Upper lobe of right lung (tissue), 1 donor: ENCODE data around the gene CDR2L. TPM values are rescaled to one million over a fixed set of nuclear protein-coding genes. Genes with fewer than 3 reads are reported as not detected.

Source experiments
- ATAC-seq: fragments of 200-7000 bp; cut with Tn5 transposase; one replicate; pipeline ENCODE4 v1.9.1; 2020; ENCODE audit warnings: mild to moderate bottlenecking, moderate library complexity
- DNase-seq: peaks from one replicate; pipeline ENCODE4 v3.0.0-alpha.2; 2020
- H3K27ac ChIP-seq: fragments of 200-600 bp; one replicate; pipeline ENCODE4 v1.8.0; 2022
- H3K27me3 ChIP-seq: fragments of 200-600 bp; one replicate; pipeline ENCODE4 v1.8.0; 2022; ENCODE audit warnings: mild to moderate bottlenecking
- H3K36me3 ChIP-seq: fragments of 200-600 bp; one replicate; pipeline ENCODE4 v1.8.0; 2022
- H3K4me1 ChIP-seq: fragments of 200-600 bp; one replicate; pipeline ENCODE4 v1.8.0; 2022
- H3K4me3 ChIP-seq: fragments of 200-600 bp; one replicate; pipeline ENCODE4 v1.8.0; 2022; ENCODE audit warnings: mild to moderate bottlenecking
- H3K9me3 ChIP-seq: fragments of 200-600 bp; one replicate; pipeline ENCODE4 v1.8.0; 2022
- CTCF ChIP-seq: fragments of 200-600 bp; IDR thresholded peaks from one replicate; pipeline ENCODE4 v1.8.0; 2022; ENCODE audit warnings: antibody characterized with exemption
- intact Hi-C: fragments of 100-400 bp; cut with DNase I; formaldehyde crosslinking; loops from one replicate; pipeline ENCODE4 v1.11.0; 2022
- total RNA-seq: library from RNA; stranded (reverse); fragmentation: NEBNext Ultra II Directional; extraction: Animal tissue kit (Norgen Biotek cat#: 25700); gene quantifications from one replicate; pipeline ENCODE4 v1.2.1, GENCODE V29; 2021
- donor health status: DM: no; HTN: yes; CAD: no; lungs with severe emphysema.

Gene CDR2L
- total RNA-seq, 1 donor from 2014 or later, result 21.8 TPM

- no peaks in the 10 kb centered on the region for H3K9me3 ChIP-seq
- TF ChIP-seq CTCF, result no peak
- no peak overlapping the region for H3K27ac ChIP-seq
- ATAC-seq (no peak), DNase-seq (no peak)
- peaks cover 6% of the 10 kb centered on the region for H3K36me3 ChIP-seq
- no peaks in the 10 kb centered on the region for H3K27me3 ChIP-seq
- H3K4me1 ChIP-seq, result peaks cover 1% of the 10 kb centered on the region
- H3K4me3 ChIP-seq, result no peak overlapping the region
- intact Hi-C loops, result no loop called here
Measured at GRCh38 chr17:75006653-75007052, 19.2 kb downstream of the CDR2L start.

GRCh38 chr17:75008373-75008772 is 20.9 kb downstream of the CDR2L start:
- ATAC-seq (no peak), DNase-seq (no peak)
- Histone ChIP-seq H3K4me1 (peaks cover 11% of the 10 kb centered on the region), H3K36me3 (no peaks in the 10 kb centered on the region), H3K27ac (no peak overlapping the region), H3K27me3 (no peaks in the 10 kb centered on the region), H3K4me3 (no peak overlapping the region), H3K9me3 (no peaks in the 10 kb centered on the region)
- intact Hi-C loops, result no loop called here
- no peak for TF ChIP-seq CTCF

- H3K4me3 ChIP-seq, result no peak overlapping the region
- H3K4me1 ChIP-seq, result peaks cover 16% of the 10 kb centered on the region
- no peaks in the 10 kb centered on the region for H3K36me3 ChIP-seq
- H3K27ac ChIP-seq, result no peak overlapping the region
- no peaks in the 10 kb centered on the region for H3K27me3 ChIP-seq
- intact Hi-C loops, result no loop called here
- no peak for DNase-seq
- TF ChIP-seq CTCF, result no peak
- H3K9me3 ChIP-seq, result no peaks in the 10 kb centered on the region
- no peak for ATAC-seq
Measured at GRCh38 chr17:75009139-75009724, 21.8 kb downstream of the CDR2L start.

GRCh38 chr17:75010683-75011400 is 23.4 kb downstream of the CDR2L start:
- H3K27me3 ChIP-seq, result no peaks in the 10 kb centered on the region
- H3K27ac ChIP-seq, result peak overlapping the region; percentile 90
- peaks cover 16% of the 10 kb centered on the region for H3K4me1 ChIP-seq
- ATAC-seq (no peak), DNase-seq (no peak)
- H3K4me3 ChIP-seq, result no peak overlapping the region
- intact Hi-C loops, result loop anchor here (10.0 kb wide), 1 partner anchor 46 kb away; no protein-coding TSS in a partner anchor
- no peaks in the 10 kb centered on the region for H3K9me3 ChIP-seq
- no peaks in the 10 kb centered on the region for H3K36me3 ChIP-seq
- TF ChIP-seq CTCF, result no peak

GRCh38 chr17:75011401-75012095 is 24.1 kb downstream of the CDR2L start:
- H3K4me3 ChIP-seq, result peak overlapping the region; percentile 85
- H3K9me3 ChIP-seq, result no peaks in the 10 kb centered on the region
- H3K36me3 ChIP-seq, result peaks cover 3% of the 10 kb centered on the region
- no peak for TF ChIP-seq CTCF
- no peak for DNase-seq
- ATAC-seq, result peak; percentile 47
- no peaks in the 10 kb centered on the region for H3K27me3 ChIP-seq
- peak overlapping the region; percentile 90 for H3K27ac ChIP-seq
- peaks cover 16% of the 10 kb centered on the region for H3K4me1 ChIP-seq
- intact Hi-C loops, result loop anchor here (10.0 kb wide), 1 partner anchor 47 kb away; no protein-coding TSS in a partner anchor
